WTC11 (cell line): ENCODE data around the gene UGT1A9. TPM values are rescaled to one million over a fixed set of nuclear protein-coding genes. Genes with fewer than 3 reads are reported as not detected.

Experiments
- ATAC-seq: fragments of 200-7000 bp; cut with Tn5 transposase; 2 replicates; pipeline ENCODE4 v1.10.0; 2021; ENCODE audit warnings: mild to moderate bottlenecking, moderate library complexity
- CTCF ChIA-PET: fragments of 300-600 bp; sonication (Branson Sonifier 250); formaldehyde crosslinking; loops from one replicate; lab custom pipeline; 2021; ENCODE audit warnings: antibody characterized with exemption; lab: Charles Lee
- POLR2A ChIA-PET: fragments of 350-600 bp; sonication (Branson Sonifier 250); formaldehyde crosslinking; loops from one replicate; lab custom pipeline; 2021; ENCODE audit warnings: antibody characterized with exemption; lab: Charles Lee
- DNase-seq: peaks from one replicate; pipeline ENCODE4 v3.0.0; 2021; ENCODE audit warnings: low spot score
- H3K27ac Mint-ChIP-seq: 2 replicates; pipeline ENCODE4 v1.8.0; 2021; ENCODE audit warnings: mixed read lengths
- H3K27me3 Mint-ChIP-seq: 2 replicates; pipeline ENCODE4 v1.8.0; 2021; ENCODE audit warnings: low read depth, mild to moderate bottlenecking, moderate library complexity, mixed read lengths
- H3K36me3 Mint-ChIP-seq: 2 replicates; pipeline ENCODE4 v1.8.0; 2021; ENCODE audit warnings: mixed read lengths
- H3K4me1 Mint-ChIP-seq: 2 replicates; pipeline ENCODE4 v1.8.0; 2022; ENCODE audit warnings: mixed read lengths
- H3K4me3 Mint-ChIP-seq: 2 replicates; pipeline ENCODE4 v1.8.0; 2021; ENCODE audit warnings: mild to moderate bottlenecking, moderate library complexity, mixed read lengths
- H3K9me3 Mint-ChIP-seq: 2 replicates; pipeline ENCODE4 v1.8.0; 2021; ENCODE audit warnings: mixed read lengths
- EMX1 ChIP-seq: fragments of 250-450 bp; sonication (Bioruptor Pico); IDR thresholded peaks from 2 replicates; pipeline ENCODE4 v1.8.0; 2021; ENCODE audit warnings: mild to moderate bottlenecking
- NR1H2 ChIP-seq: sonication (generic); formaldehyde crosslinking; IDR thresholded peaks from 2 replicates; pipeline ENCODE4 v1.9.0; 2021; ENCODE audit warnings: mild to moderate bottlenecking, moderate library complexity, missing genetic modification reagents
- NR3C1 ChIP-seq: sonication (generic); formaldehyde crosslinking; conservative IDR thresholded peaks from 2 replicates; pipeline ENCODE4 v1.8.1; 2023; ENCODE audit warnings: low read depth, mild to moderate bottlenecking, missing genetic modification reagents
- ZNF317 ChIP-seq: sonication (generic); formaldehyde crosslinking; IDR thresholded peaks from 2 replicates; pipeline ENCODE4 v1.8.1; 2023; ENCODE audit warnings: low read depth, mild to moderate bottlenecking, moderate library complexity, missing genetic modification reagents, borderline replicate concordance
- total RNA-seq: library from RNA; stranded (reverse); gene quantifications from 3 replicates; pipeline ENCODE4 v1.2.3, GENCODE V29; 2021
- TF ChIP-seq, protein P1 (sequence below): sonication (generic); formaldehyde crosslinking; IDR thresholded peaks from 2 replicates; pipeline ENCODE4 v1.8.1; 2022; ENCODE audit warnings: mild to moderate bottlenecking, moderate library complexity, missing genetic modification reagents
- TF ChIP-seq, protein P2 (sequence below): sonication (generic); formaldehyde crosslinking; IDR thresholded peaks from 2 replicates; pipeline ENCODE4 v1.8.1; 2023; ENCODE audit warnings: mild to moderate bottlenecking, missing genetic modification reagents, borderline replicate concordance
- TF ChIP-seq, protein P3 (sequence below): sonication (generic); formaldehyde crosslinking; IDR thresholded peaks from 2 replicates; pipeline ENCODE4 v1.8.0; 2022; ENCODE audit warnings: mild to moderate bottlenecking, missing genetic modification reagents
- TF ChIP-seq, protein P4 (sequence below): fragments of 200-600 bp; IDR thresholded peaks from 2 replicates; pipeline ENCODE4 v1.8.0; 2022; ENCODE audit warnings: antibody characterized with exemption
- TF ChIP-seq, protein P5 (sequence below): sonication (generic); formaldehyde crosslinking; IDR thresholded peaks from 2 replicates; pipeline ENCODE4 v1.8.1; 2023; ENCODE audit warnings: mild to moderate bottlenecking, missing genetic modification reagents, moderate library complexity
- TF ChIP-seq, protein P6 (sequence below): fragments of 250-450 bp; sonication (Bioruptor Pico); IDR thresholded peaks from 2 replicates; pipeline ENCODE4 v1.9.0; 2021; ENCODE audit warnings: mild to moderate bottlenecking, borderline replicate concordance

UGT1A9 gene
- total RNA-seq, 1 experiment from 2014 or later: not detected

DNA sequence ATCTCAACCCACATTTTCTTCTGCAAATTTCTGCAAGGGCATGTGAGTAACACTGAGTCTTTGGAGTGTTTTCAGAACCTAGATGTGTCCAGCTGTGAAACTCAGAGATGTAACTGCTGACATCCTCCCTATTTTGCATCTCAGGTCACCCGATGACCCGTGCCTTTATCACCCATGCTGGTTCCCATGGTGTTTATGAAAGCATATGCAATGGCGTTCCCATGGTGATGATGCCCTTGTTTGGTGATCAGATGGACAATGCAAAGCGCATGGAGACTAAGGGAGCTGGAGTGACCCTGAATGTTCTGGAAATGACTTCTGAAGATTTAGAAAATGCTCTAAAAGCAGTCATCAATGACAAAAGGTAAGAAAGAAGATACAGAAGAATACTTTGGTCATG, 96.4 kb downstream of the UGT1A9 start:
- ChIA-PET CTCF (no interaction called here), POLR2A (no interaction called here)
- Mint-ChIP-seq H3K36me3 (no peaks in the 10 kb centered on the region), H3K27me3 (peaks cover 5% of the 10 kb centered on the region; the same call in 1 of the 2 replicates), H3K27ac (no peak overlapping the region), H3K9me3 (peaks cover 12% of the 10 kb centered on the region), H3K4me1 (peaks cover 3% of the 10 kb centered on the region), H3K4me3 (no peak overlapping the region)
- ATAC-seq (no peak), DNase-seq (no peak)
- TF ChIP-seq NR3C1 (CRISPR knock-in tag) (no peak), ZNF317 (CRISPR knock-in tag) (no peak)
- TF ChIP-seq, protein P1, sequence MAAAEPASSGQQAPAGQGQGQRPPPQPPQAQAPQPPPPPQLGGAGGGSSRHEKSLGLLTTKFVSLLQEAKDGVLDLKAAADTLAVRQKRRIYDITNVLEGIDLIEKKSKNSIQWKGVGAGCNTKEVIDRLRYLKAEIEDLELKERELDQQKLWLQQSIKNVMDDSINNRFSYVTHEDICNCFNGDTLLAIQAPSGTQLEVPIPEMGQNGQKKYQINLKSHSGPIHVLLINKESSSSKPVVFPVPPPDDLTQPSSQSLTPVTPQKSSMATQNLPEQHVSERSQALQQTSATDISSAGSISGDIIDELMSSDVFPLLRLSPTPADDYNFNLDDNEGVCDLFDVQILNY (CRISPR knock-in tag): no peak
- TF ChIP-seq, protein P2, sequence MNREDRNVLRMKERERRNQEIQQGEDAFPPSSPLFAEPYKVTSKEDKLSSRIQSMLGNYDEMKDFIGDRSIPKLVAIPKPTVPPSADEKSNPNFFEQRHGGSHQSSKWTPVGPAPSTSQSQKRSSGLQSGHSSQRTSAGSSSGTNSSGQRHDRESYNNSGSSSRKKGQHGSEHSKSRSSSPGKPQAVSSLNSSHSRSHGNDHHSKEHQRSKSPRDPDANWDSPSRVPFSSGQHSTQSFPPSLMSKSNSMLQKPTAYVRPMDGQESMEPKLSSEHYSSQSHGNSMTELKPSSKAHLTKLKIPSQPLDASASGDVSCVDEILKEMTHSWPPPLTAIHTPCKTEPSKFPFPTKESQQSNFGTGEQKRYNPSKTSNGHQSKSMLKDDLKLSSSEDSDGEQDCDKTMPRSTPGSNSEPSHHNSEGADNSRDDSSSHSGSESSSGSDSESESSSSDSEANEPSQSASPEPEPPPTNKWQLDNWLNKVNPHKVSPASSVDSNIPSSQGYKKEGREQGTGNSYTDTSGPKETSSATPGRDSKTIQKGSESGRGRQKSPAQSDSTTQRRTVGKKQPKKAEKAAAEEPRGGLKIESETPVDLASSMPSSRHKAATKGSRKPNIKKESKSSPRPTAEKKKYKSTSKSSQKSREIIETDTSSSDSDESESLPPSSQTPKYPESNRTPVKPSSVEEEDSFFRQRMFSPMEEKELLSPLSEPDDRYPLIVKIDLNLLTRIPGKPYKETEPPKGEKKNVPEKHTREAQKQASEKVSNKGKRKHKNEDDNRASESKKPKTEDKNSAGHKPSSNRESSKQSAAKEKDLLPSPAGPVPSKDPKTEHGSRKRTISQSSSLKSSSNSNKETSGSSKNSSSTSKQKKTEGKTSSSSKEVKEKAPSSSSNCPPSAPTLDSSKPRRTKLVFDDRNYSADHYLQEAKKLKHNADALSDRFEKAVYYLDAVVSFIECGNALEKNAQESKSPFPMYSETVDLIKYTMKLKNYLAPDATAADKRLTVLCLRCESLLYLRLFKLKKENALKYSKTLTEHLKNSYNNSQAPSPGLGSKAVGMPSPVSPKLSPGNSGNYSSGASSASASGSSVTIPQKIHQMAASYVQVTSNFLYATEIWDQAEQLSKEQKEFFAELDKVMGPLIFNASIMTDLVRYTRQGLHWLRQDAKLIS (CRISPR knock-in tag): no peak

DNA sequence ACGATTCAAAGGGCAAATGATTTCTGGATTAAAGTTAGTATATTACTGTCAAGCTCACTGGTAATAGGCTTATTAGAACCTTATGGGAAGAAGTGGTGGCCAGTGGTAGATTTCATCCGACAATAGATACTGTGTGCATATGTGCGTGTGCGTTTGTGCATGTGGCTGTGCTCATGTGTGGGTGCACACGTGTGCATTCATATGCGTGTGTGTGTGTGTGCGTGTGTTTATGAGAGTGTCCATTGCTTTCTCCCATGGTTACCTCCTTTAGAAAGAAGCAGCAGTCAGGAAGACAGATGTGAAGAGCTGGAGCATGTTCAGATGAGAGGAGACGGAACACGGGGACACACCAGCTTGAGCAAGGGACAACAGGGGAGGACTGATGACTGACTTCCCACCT, 97.6 kb downstream of the UGT1A9 start:
- H3K4me3 Mint-ChIP-seq: no peak overlapping the region
- peaks cover 2% of the 10 kb centered on the region; the same call in 1 of the 2 replicates for H3K27me3 Mint-ChIP-seq
- ATAC-seq: no peak
- DNase-seq: no peak
- H3K4me1 Mint-ChIP-seq: peaks cover 3% of the 10 kb centered on the region
- H3K9me3 Mint-ChIP-seq: peaks cover 11% of the 10 kb centered on the region
- CTCF ChIA-PET: no interaction called here
- TF ChIP-seq, protein P3, sequence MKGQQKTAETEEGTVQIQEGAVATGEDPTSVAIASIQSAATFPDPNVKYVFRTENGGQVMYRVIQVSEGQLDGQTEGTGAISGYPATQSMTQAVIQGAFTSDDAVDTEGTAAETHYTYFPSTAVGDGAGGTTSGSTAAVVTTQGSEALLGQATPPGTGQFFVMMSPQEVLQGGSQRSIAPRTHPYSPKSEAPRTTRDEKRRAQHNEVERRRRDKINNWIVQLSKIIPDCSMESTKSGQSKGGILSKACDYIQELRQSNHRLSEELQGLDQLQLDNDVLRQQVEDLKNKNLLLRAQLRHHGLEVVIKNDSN (CRISPR knock-in tag): no peak
- TF ChIP-seq, protein P4, sequence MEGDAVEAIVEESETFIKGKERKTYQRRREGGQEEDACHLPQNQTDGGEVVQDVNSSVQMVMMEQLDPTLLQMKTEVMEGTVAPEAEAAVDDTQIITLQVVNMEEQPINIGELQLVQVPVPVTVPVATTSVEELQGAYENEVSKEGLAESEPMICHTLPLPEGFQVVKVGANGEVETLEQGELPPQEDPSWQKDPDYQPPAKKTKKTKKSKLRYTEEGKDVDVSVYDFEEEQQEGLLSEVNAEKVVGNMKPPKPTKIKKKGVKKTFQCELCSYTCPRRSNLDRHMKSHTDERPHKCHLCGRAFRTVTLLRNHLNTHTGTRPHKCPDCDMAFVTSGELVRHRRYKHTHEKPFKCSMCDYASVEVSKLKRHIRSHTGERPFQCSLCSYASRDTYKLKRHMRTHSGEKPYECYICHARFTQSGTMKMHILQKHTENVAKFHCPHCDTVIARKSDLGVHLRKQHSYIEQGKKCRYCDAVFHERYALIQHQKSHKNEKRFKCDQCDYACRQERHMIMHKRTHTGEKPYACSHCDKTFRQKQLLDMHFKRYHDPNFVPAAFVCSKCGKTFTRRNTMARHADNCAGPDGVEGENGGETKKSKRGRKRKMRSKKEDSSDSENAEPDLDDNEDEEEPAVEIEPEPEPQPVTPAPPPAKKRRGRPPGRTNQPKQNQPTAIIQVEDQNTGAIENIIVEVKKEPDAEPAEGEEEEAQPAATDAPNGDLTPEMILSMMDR: no peak
- TF ChIP-seq, protein P5, sequence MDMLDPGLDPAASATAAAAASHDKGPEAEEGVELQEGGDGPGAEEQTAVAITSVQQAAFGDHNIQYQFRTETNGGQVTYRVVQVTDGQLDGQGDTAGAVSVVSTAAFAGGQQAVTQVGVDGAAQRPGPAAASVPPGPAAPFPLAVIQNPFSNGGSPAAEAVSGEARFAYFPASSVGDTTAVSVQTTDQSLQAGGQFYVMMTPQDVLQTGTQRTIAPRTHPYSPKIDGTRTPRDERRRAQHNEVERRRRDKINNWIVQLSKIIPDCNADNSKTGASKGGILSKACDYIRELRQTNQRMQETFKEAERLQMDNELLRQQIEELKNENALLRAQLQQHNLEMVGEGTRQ (CRISPR knock-in tag): no peak
- TF ChIP-seq EMX1 (CRISPR knock-in tag) (no peak), NR1H2 (CRISPR knock-in tag) (no peak)
- TF ChIP-seq, protein P6, sequence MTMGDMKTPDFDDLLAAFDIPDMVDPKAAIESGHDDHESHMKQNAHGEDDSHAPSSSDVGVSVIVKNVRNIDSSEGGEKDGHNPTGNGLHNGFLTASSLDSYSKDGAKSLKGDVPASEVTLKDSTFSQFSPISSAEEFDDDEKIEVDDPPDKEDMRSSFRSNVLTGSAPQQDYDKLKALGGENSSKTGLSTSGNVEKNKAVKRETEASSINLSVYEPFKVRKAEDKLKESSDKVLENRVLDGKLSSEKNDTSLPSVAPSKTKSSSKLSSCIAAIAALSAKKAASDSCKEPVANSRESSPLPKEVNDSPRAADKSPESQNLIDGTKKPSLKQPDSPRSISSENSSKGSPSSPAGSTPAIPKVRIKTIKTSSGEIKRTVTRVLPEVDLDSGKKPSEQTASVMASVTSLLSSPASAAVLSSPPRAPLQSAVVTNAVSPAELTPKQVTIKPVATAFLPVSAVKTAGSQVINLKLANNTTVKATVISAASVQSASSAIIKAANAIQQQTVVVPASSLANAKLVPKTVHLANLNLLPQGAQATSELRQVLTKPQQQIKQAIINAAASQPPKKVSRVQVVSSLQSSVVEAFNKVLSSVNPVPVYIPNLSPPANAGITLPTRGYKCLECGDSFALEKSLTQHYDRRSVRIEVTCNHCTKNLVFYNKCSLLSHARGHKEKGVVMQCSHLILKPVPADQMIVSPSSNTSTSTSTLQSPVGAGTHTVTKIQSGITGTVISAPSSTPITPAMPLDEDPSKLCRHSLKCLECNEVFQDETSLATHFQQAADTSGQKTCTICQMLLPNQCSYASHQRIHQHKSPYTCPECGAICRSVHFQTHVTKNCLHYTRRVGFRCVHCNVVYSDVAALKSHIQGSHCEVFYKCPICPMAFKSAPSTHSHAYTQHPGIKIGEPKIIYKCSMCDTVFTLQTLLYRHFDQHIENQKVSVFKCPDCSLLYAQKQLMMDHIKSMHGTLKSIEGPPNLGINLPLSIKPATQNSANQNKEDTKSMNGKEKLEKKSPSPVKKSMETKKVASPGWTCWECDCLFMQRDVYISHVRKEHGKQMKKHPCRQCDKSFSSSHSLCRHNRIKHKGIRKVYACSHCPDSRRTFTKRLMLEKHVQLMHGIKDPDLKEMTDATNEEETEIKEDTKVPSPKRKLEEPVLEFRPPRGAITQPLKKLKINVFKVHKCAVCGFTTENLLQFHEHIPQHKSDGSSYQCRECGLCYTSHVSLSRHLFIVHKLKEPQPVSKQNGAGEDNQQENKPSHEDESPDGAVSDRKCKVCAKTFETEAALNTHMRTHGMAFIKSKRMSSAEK (CRISPR knock-in tag): no peak
- TF ChIP-seq, protein P1 (CRISPR knock-in tag): no peak
- H3K36me3 Mint-ChIP-seq: no peaks in the 10 kb centered on the region
- no peak overlapping the region for H3K27ac Mint-ChIP-seq
- POLR2A ChIA-PET: no interaction called here
